H9 (cell line): Measurements from ENCODE around the gene L3MBTL4. TPM values are rescaled to one million over a fixed set of nuclear protein-coding genes. Genes with fewer than 3 reads are reported as not detected.

Experiments used
- DNase-seq: peaks from one replicate; pipeline ENCODE4 v3.0.0-alpha.2; 2017
- H2AFZ ChIP-seq: one replicate; pipeline ENCODE4 v1.6.1; 2013; ENCODE audit warnings: mild to moderate bottlenecking, low read length, control low read depth, moderate library complexity
- H2AK5ac ChIP-seq: 2 replicates; pipeline ENCODE4 v1.6.1; 2013; ENCODE audit warnings: low read length, control low read depth, mixed read lengths; ENCODE audit not compliant: insufficient read length
- H2BK120ac ChIP-seq: one replicate; pipeline ENCODE4 v1.6.1; 2013; ENCODE audit warnings: low read depth, mild to moderate bottlenecking, low read length, control low read depth, inconsistent platforms; ENCODE audit not compliant: poor library complexity, severe bottlenecking
- H2BK12ac ChIP-seq: 2 replicates; pipeline ENCODE4 v1.6.1; 2013; ENCODE audit warnings: low read length, control low read depth, mixed read lengths, low read depth; ENCODE audit not compliant: insufficient read length
- H2BK15ac ChIP-seq: 2 replicates; pipeline ENCODE4 v1.6.1; 2013; ENCODE audit warnings: low read depth, low read length, control low read depth
- H2BK20ac ChIP-seq: one replicate; pipeline ENCODE4 v1.6.1; 2013; ENCODE audit warnings: low read depth, mild to moderate bottlenecking, low read length, control low read depth, inconsistent platforms; ENCODE audit not compliant: poor library complexity, severe bottlenecking
- H2BK5ac ChIP-seq: 2 replicates; pipeline ENCODE4 v1.6.1; 2013; ENCODE audit warnings: low read length, control low read depth, mixed read lengths; ENCODE audit not compliant: insufficient read length
- H3K14ac ChIP-seq: 2 replicates; pipeline ENCODE4 v1.6.1; 2013; ENCODE audit warnings: low read length, control low read depth; ENCODE audit not compliant: insufficient read depth
- H3K18ac ChIP-seq: 2 replicates; pipeline ENCODE4 v1.6.1; 2013; ENCODE audit warnings: low read depth, mild to moderate bottlenecking, mixed read lengths, low read length, control low read depth; ENCODE audit not compliant: insufficient read length
- H3K23ac ChIP-seq: 2 replicates; pipeline ENCODE4 v1.6.1; 2013; ENCODE audit warnings: low read length, control low read depth, mixed read lengths, low read depth; ENCODE audit not compliant: insufficient read length
- H3K23me2 ChIP-seq: 2 replicates; pipeline ENCODE4 v1.6.1; 2013; ENCODE audit warnings: low read depth, mild to moderate bottlenecking, mixed read lengths, low read length, control low read depth; ENCODE audit not compliant: insufficient read length, poor library complexity, severe bottlenecking
- H3K27ac ChIP-seq: 2 replicates; pipeline ENCODE4 v1.5.1; 2013; ENCODE audit warnings: low read length, control low read depth, mixed read lengths, low read depth; ENCODE audit not compliant: insufficient read length
- H3K27me3 ChIP-seq: 2 replicates; pipeline ENCODE4 v1.6.1; 2013; ENCODE audit warnings: low read length, control low read depth, inconsistent platforms; ENCODE audit not compliant: insufficient read depth
- H3K4ac ChIP-seq: 2 replicates; pipeline ENCODE4 v1.6.1; 2013; ENCODE audit warnings: low read depth, mild to moderate bottlenecking, control low read depth, inconsistent platforms, low read length, moderate library complexity
- H3K4me1 ChIP-seq: 2 replicates; pipeline ENCODE4 v1.6.1; 2013; ENCODE audit warnings: low read length, control low read depth, inconsistent platforms; ENCODE audit not compliant: insufficient read depth
- H3K4me2 ChIP-seq: 2 replicates; pipeline ENCODE4 v1.6.1; 2013; ENCODE audit warnings: low read length, control low read depth, mixed read lengths; ENCODE audit not compliant: insufficient read length, insufficient read depth
- H3K56ac ChIP-seq: 2 replicates; pipeline ENCODE4 v1.6.1; 2013; ENCODE audit warnings: low read depth, mild to moderate bottlenecking, mixed read lengths, low read length, control low read depth; ENCODE audit not compliant: insufficient read length
- H3K79me1 ChIP-seq: 2 replicates; pipeline ENCODE4 v1.6.1; 2013; ENCODE audit warnings: low read depth, mild to moderate bottlenecking, moderate library complexity, low read length, control low read depth, inconsistent platforms; ENCODE audit not compliant: insufficient read depth, poor library complexity, severe bottlenecking
- H3K79me2 ChIP-seq: 2 replicates; pipeline ENCODE4 v1.6.1; 2013; ENCODE audit warnings: low read length, control low read depth, inconsistent platforms; ENCODE audit not compliant: insufficient read depth
- H3K9ac ChIP-seq: 2 replicates; pipeline ENCODE4 v1.6.1; 2013; ENCODE audit warnings: low read length, control low read depth, mixed read lengths; ENCODE audit not compliant: insufficient read length; ENCODE audit errors: extremely low read depth
- H3K9me3 ChIP-seq: one replicate; pipeline ENCODE4 v1.6.1; 2013; ENCODE audit warnings: low read depth, low read length, inconsistent platforms; ENCODE audit not compliant: control insufficient read depth
- H3T11ph ChIP-seq: one replicate; pipeline ENCODE4 v1.6.1; 2013; ENCODE audit warnings: mild to moderate bottlenecking, low read length, control low read depth, inconsistent platforms
- H4K20me1 ChIP-seq: one replicate; pipeline ENCODE4 v1.6.1; 2013; ENCODE audit not compliant: control insufficient read depth, insufficient read length, insufficient read depth
- H4K5ac ChIP-seq: 2 replicates; pipeline ENCODE4 v1.6.1; 2013; ENCODE audit warnings: low read depth, mild to moderate bottlenecking, mixed read lengths, low read length, control low read depth; ENCODE audit not compliant: insufficient read length
- H4K8ac ChIP-seq: replicated peaks from 2 replicates; pipeline ENCODE4 v1.6.1; 2013; ENCODE audit warnings: low read length, control low read depth, mixed read lengths, low read depth; ENCODE audit not compliant: insufficient read length
- H4K91ac ChIP-seq: 2 replicates; pipeline ENCODE4 v1.6.1; 2013; ENCODE audit warnings: low read depth, mild to moderate bottlenecking, moderate library complexity, mixed read lengths, low read length, control low read depth; ENCODE audit not compliant: insufficient read length
- H3K27ac Mint-ChIP-seq, 3 experiments: 2 replicates in 2 of 3; 3 replicates in 1 of 3; pipeline ENCODE4 v1.8.0; 2020 to 2021; ENCODE audit warnings: mixed read lengths in 3 of 3, mild to moderate bottlenecking in 1 of 3, moderate library complexity in 1 of 3
- H3K27me3 Mint-ChIP-seq: 2 replicates; pipeline ENCODE4 v1.8.0; 2021; ENCODE audit warnings: low read depth, mild to moderate bottlenecking, moderate library complexity, mixed read lengths
- H3K36me3 Mint-ChIP-seq, 3 experiments: 2 replicates in 2 of 3; 3 replicates in 1 of 3; pipeline ENCODE4 v1.8.0; 2020 to 2021; ENCODE audit warnings: low read depth in 3 of 3, mixed read lengths in 3 of 3; ENCODE audit not compliant: insufficient read depth in 1 of 3
- H3K4me1 Mint-ChIP-seq, 2 experiments: 2 replicates each; pipeline ENCODE4 v1.8.0; 2020; ENCODE audit warnings: mixed read lengths in 2 of 2
- H3K4me3 Mint-ChIP-seq, 2 experiments: 2 replicates in 1 of 2; 3 replicates in 1 of 2; pipeline ENCODE4 v1.8.0; 2020 to 2021; ENCODE audit warnings: mild to moderate bottlenecking in 2 of 2, mixed read lengths in 2 of 2, moderate library complexity in 1 of 2
- H3K9me3 Mint-ChIP-seq, 2 experiments: 2 replicates in 1 of 2; 3 replicates in 1 of 2; pipeline ENCODE4 v1.8.0; 2020; ENCODE audit warnings: mild to moderate bottlenecking in 2 of 2, mixed read lengths in 2 of 2, moderate library complexity in 1 of 2
- WGBS: extraction: QIAGEN DNeasy Blood & Tissue Kit; methylation state at CpG from one replicate; pipeline ENCODE4 v1.1.7; 2013; ENCODE audit warnings: missing lambda C conversion rate, low lambda C conversion rate, mixed read lengths; ENCODE audit not compliant: insufficient read length; ENCODE audit errors: extremely low coverage; 5-methylcytosine and 5-hydroxymethylcytosine counted together
- total RNA-seq: library from RNA; stranded (reverse); gene quantifications from 2 replicates; pipeline ENCODE4 v1.2.1, GENCODE V29; 2021
- TF ChIP-seq, protein P1 (sequence below): fragments of 200-600 bp; sonication (generic); conservative IDR thresholded peaks from 3 replicates; pipeline ENCODE4 v1.8.0; 2021; ENCODE audit warnings: antibody characterized with exemption, mild to moderate bottlenecking

Gene L3MBTL4
- total RNA-seq, 1 experiment from 2014 or later = 1.9 TPM

DNA sequence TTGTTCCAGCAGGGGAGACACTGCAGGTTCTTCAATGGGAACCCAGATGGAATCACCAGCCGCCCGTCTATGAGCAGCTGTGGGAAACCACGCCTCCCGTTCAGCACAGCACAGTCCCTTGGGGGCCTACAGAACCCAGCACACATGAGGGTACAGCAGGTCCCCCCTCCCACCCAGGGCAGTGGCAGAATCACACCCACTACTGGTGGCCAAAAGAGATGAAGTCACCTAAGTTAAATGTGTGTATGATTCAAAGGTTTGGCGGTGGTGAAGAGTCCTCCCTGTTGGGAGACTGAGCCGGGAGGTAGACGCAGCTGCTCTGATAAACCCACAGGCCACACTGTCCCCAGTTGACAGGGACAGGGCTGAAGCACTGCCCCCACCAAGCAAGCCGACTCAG, 44.3 kb downstream of the L3MBTL4 start:
- no peak overlapping the region for H3K4me2 ChIP-seq
- TF ChIP-seq, protein P1, sequence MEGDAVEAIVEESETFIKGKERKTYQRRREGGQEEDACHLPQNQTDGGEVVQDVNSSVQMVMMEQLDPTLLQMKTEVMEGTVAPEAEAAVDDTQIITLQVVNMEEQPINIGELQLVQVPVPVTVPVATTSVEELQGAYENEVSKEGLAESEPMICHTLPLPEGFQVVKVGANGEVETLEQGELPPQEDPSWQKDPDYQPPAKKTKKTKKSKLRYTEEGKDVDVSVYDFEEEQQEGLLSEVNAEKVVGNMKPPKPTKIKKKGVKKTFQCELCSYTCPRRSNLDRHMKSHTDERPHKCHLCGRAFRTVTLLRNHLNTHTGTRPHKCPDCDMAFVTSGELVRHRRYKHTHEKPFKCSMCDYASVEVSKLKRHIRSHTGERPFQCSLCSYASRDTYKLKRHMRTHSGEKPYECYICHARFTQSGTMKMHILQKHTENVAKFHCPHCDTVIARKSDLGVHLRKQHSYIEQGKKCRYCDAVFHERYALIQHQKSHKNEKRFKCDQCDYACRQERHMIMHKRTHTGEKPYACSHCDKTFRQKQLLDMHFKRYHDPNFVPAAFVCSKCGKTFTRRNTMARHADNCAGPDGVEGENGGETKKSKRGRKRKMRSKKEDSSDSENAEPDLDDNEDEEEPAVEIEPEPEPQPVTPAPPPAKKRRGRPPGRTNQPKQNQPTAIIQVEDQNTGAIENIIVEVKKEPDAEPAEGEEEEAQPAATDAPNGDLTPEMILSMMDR = no peak
- DNase-seq = no peak
- no peak overlapping the region for H2BK5ac ChIP-seq
- H3K4me1 Mint-ChIP-seq = peaks cover 27 to 28% of the 10 kb centered on the region in 2 experiments
- H3K36me3 Mint-ChIP-seq = peaks cover 0 to 7% (median 0%) of the 10 kb centered on the region in 3 experiments; a peak in 2 of 7 replicates
- no peak overlapping the region for H4K5ac ChIP-seq
- H2AK5ac ChIP-seq = no peak overlapping the region
- no CpG with 5 or more reads among the region's 8 CpGs for WGBS
- no peaks in the 10 kb centered on the region; a peak in 1 of 5 replicates for H3K9me3 Mint-ChIP-seq
- H3K23ac ChIP-seq = no peak overlapping the region
- no peaks in the 10 kb centered on the region for H3K9me3 ChIP-seq
- no peak overlapping the region for H3K9ac ChIP-seq
- H3K14ac ChIP-seq = no peak overlapping the region; the same call in 1 of the 2 replicates
- no peak overlapping the region for H3K27ac ChIP-seq
- no peak overlapping the region for H3K56ac ChIP-seq
- no peak overlapping the region for H2BK15ac ChIP-seq
- no peaks in the 10 kb centered on the region for H3K23me2 ChIP-seq
- no peak overlapping the region for H2BK12ac ChIP-seq
- H3K18ac ChIP-seq = no peak overlapping the region
- no peak overlapping the region for H3K4me3 Mint-ChIP-seq
- H4K8ac ChIP-seq = no peak overlapping the region
- H2BK20ac ChIP-seq = no peak overlapping the region
- H2AFZ ChIP-seq = no peak overlapping the region
- no peaks in the 10 kb centered on the region for H3K27me3 ChIP-seq
- H3K27ac Mint-ChIP-seq = no peak overlapping the region
- H3K27me3 Mint-ChIP-seq = no peaks in the 10 kb centered on the region
- no peaks in the 10 kb centered on the region for H4K20me1 ChIP-seq
- H3T11ph ChIP-seq = no peak overlapping the region
- no peak overlapping the region for H2BK120ac ChIP-seq
- peaks cover 12% of the 10 kb centered on the region; the same call in 1 of the 2 replicates for H3K4me1 ChIP-seq
- H3K79me2 ChIP-seq = no peaks in the 10 kb centered on the region
- H4K91ac ChIP-seq = no peak overlapping the region
- no peak overlapping the region for H3K4ac ChIP-seq
- H3K79me1 ChIP-seq = no peaks in the 10 kb centered on the region
